HCT116 (cell line): ENCODE data around the gene DVL1. TPM values are rescaled to one million over a fixed set of nuclear protein-coding genes. Genes with fewer than 3 reads are reported as not detected.

Experiments used
- ATAC-seq: fragments of 200-7000 bp; cut with Tn5 transposase; 2 replicates; pipeline ENCODE4 v1.9.1; 2020; ENCODE audit warnings: mild to moderate bottlenecking, moderate library complexity
- BruUV-seq: library from RNA; stranded (reverse); fragments of 400-500 nt; replicated peaks from 2 replicates; lab custom pipeline; 2021; lab: Mats Ljungman, UMichigan
- CTCF ChIA-PET: fragments of 300-600 bp; sonication (Branson Sonifier 250); formaldehyde crosslinking; loops from one replicate; lab custom pipeline; 2021; ENCODE audit warnings: antibody characterized with exemption; lab: Charles Lee
- POLR2A ChIA-PET: fragments of 300-600, 350-600 bp; sonication (Branson Sonifier 250); formaldehyde crosslinking; loops from one replicate; lab custom pipeline; 2021; ENCODE audit warnings: antibody characterized with exemption; lab: Charles Lee
- RAD21 ChIA-PET, 2 experiments: fragments of 300-600 bp; sonication (Branson Sonifier 250); formaldehyde crosslinking; loops; one replicate each; lab custom pipeline; 2023; ENCODE audit warnings: low total read pairs in 2 of 2; ENCODE audit not compliant: uncharacterized antibody in 2 of 2, unreplicated experiment in 2 of 2, low non-redundant PET in 1 of 2; lab: Charles Lee
- DNase-seq: peaks from one replicate; pipeline ENCODE4 v3.0.0-alpha.2; 2010; ENCODE audit warnings: low read depth, low spot score
- H2AFZ ChIP-seq: fragments of 200-600 bp; shearing (Covaris generic), sonication (generic); 2 replicates; pipeline ENCODE4 v1.6.1; 2017; ENCODE audit warnings: low read depth, mixed run types, mixed read lengths, antibody characterized with exemption, low read length; ENCODE audit not compliant: poor library complexity, severe bottlenecking
- H3K27ac ChIP-seq: 2 replicates; pipeline ENCODE4 v1.5.1; 2012; ENCODE audit warnings: low read depth, low read length
- H3K27me3 ChIP-seq: fragments of 200-600 bp; sonication (generic); 2 replicates; pipeline ENCODE4 v1.6.1; 2016; ENCODE audit warnings: mixed run types, low read length, mixed read lengths; ENCODE audit not compliant: insufficient read depth
- H3K36me3 ChIP-seq, 2 experiments: fragments of 200-500 bp in 1 of 2; fragments of 200-600 bp in 1 of 2; sonication (Bioruptor generic) in 1 of 2; sonication (generic) in 1 of 2; 2 replicates each; pipeline versions ENCODE4 v1.5.1 to v1.6.1; 2014 to 2016; ENCODE audit warnings: low read length in 2 of 2, inconsistent platforms in 1 of 2, mixed read lengths in 1 of 2, mixed run types in 1 of 2; ENCODE audit not compliant: insufficient read depth in 2 of 2, control insufficient read depth in 1 of 2
- H3K4me1 ChIP-seq, 2 experiments: fragments of 200-600 bp in 1 of 2; sonication (generic) in 1 of 2; 2 replicates each; pipeline versions ENCODE4 v1.5.1 to v1.6.1; 2012 to 2017; ENCODE audit warnings: low read length in 2 of 2, inconsistent platforms in 1 of 2, mild to moderate bottlenecking in 1 of 2, mixed read lengths in 1 of 2, mixed run types in 1 of 2, moderate library complexity in 1 of 2; ENCODE audit not compliant: insufficient read depth in 2 of 2, control insufficient read depth in 1 of 2
- H3K4me2 ChIP-seq: fragments of 200-600 bp; sonication (generic); 2 replicates; pipeline ENCODE4 v1.6.1; 2017; ENCODE audit warnings: mixed run types, low read length, mixed read lengths
- H3K4me3 ChIP-seq, 2 experiments: fragments of 200-600 bp in 1 of 2; sonication (generic) in 1 of 2; replicated peaks in 1 of 2; 2 replicates each; pipeline ENCODE4 v1.5.1; 2011 to 2016; ENCODE audit warnings: low read length in 2 of 2, control low read depth in 1 of 2, low read depth in 1 of 2, mild to moderate bottlenecking in 1 of 2, mixed read lengths in 1 of 2, mixed run types in 1 of 2
- H3K79me2 ChIP-seq: fragments of 200-600 bp; sonication (generic); 2 replicates; pipeline ENCODE4 v1.6.1; 2017; ENCODE audit warnings: mild to moderate bottlenecking, mixed run types, low read length, moderate library complexity, mixed read lengths; ENCODE audit not compliant: insufficient read depth
- H3K9ac ChIP-seq: fragments of 200-600 bp; sonication (generic); 2 replicates; pipeline ENCODE4 v1.6.1; 2016; ENCODE audit warnings: low read length, mixed read lengths
- H3K9me2 ChIP-seq: fragments of 200-600 bp; sonication (generic), shearing (Covaris generic); 2 replicates; pipeline ENCODE4 v1.6.1; 2017; ENCODE audit warnings: mixed run types, mild to moderate bottlenecking, moderate library complexity; ENCODE audit not compliant: insufficient read depth
- H3K9me3 ChIP-seq, 2 experiments: fragments of 200-500 bp in 1 of 2; fragments of 200-600 bp in 1 of 2; sonication (Bioruptor generic) in 1 of 2; sonication (generic) in 1 of 2; 2 replicates each; pipeline ENCODE4 v1.6.1; 2014 to 2017; ENCODE audit warnings: low read length in 2 of 2, mixed read lengths in 2 of 2, inconsistent platforms in 1 of 2, low read depth in 1 of 2, mild to moderate bottlenecking in 1 of 2, mixed run types in 1 of 2, moderate library complexity in 1 of 2; ENCODE audit not compliant: control insufficient read depth in 1 of 2, insufficient read depth in 1 of 2
- H4K20me1 ChIP-seq: fragments of 200-600 bp; sonication (generic), shearing (Covaris generic); 2 replicates; pipeline ENCODE4 v1.6.1; 2017; ENCODE audit warnings: mixed run types, mild to moderate bottlenecking, moderate library complexity; ENCODE audit not compliant: insufficient read depth
- CEBPB ChIP-seq: IDR thresholded peaks from 2 replicates; pipeline ENCODE4 v1.6.1; 2012; ENCODE audit warnings: low read depth
- ELF1 ChIP-seq: IDR thresholded peaks from 2 replicates; pipeline ENCODE4 v1.6.1; 2012; ENCODE audit warnings: low read depth, borderline replicate concordance
- EZH2 ChIP-seq: fragments of 200-600 bp; sonication (generic); IDR thresholded peaks from 2 replicates; pipeline ENCODE4 v1.6.1; 2017; ENCODE audit warnings: antibody characterized with exemption, mixed run types
- EZH2phosphoT487 ChIP-seq: fragments of 200-600 bp; IDR thresholded peaks from 2 replicates; pipeline ENCODE4 v1.6.1; 2018; ENCODE audit warnings: antibody characterized with exemption, borderline replicate concordance
- FOSL1 ChIP-seq: IDR thresholded peaks from 2 replicates; pipeline ENCODE4 v1.6.1; 2012; ENCODE audit warnings: low read depth
- JUND ChIP-seq: IDR thresholded peaks from 2 replicates; pipeline ENCODE4 v1.6.1; 2012
- POLR2A ChIP-seq: IDR thresholded peaks from 2 replicates; pipeline ENCODE4 v1.7.0; 2011; ENCODE audit warnings: borderline replicate concordance; ENCODE audit not compliant: insufficient read depth, insufficient read length; ENCODE audit errors: extremely low read depth
- POLR2AphosphoS5 ChIP-seq: IDR thresholded peaks from 2 replicates; pipeline ENCODE4 v1.6.1; 2011; ENCODE audit warnings: mild to moderate bottlenecking, low read depth, low read length, moderate library complexity
- RAD21 ChIP-seq: IDR thresholded peaks from 2 replicates; pipeline ENCODE4 v1.6.1; 2012; ENCODE audit warnings: low read depth, mild to moderate bottlenecking
- SIN3A ChIP-seq: IDR thresholded peaks from 2 replicates; pipeline ENCODE4 v1.6.1; 2012; ENCODE audit warnings: low read depth
- YY1 ChIP-seq: IDR thresholded peaks from 2 replicates; pipeline ENCODE4 v1.6.1; 2011; ENCODE audit warnings: low read length, low read depth, moderate library complexity, mild to moderate bottlenecking; ENCODE audit not compliant: insufficient replicate concordance; ENCODE audit errors: extremely low read depth
- ZNF274 ChIP-seq: fragments of 200-500 bp; sonication (Bioruptor generic); IDR thresholded peaks from 2 replicates; pipeline ENCODE4 v1.6.1; 2014; ENCODE audit warnings: mild to moderate bottlenecking, low read depth, low read length, inconsistent platforms
- intact Hi-C: fragments of 100-400 bp; cut with micrococcal nuclease; formaldehyde crosslinking; loops from 2 replicates; pipeline ENCODE4 v1.10.0; 2022
- total RNA-seq: library from RNA; stranded (reverse); gene quantifications from one replicate; pipeline ENCODE4 v1.2.1, GENCODE V29; 2021; ENCODE audit not compliant: unreplicated experiment
- TF ChIP-seq, protein P1 (sequence below): IDR thresholded peaks from 2 replicates; pipeline ENCODE4 v1.6.1; 2012
- TF ChIP-seq, protein P2 (sequence below): IDR thresholded peaks from 2 replicates; pipeline ENCODE4 v1.6.1; 2012; ENCODE audit warnings: low read depth
- TF ChIP-seq, protein P3 (sequence below): IDR thresholded peaks from 2 replicates; pipeline ENCODE4 v1.6.1; 2011; ENCODE audit warnings: mild to moderate bottlenecking, low read length, moderate library complexity; ENCODE audit not compliant: insufficient replicate concordance; ENCODE audit errors: extremely low read depth
- TF ChIP-seq, protein P4 (sequence below): IDR thresholded peaks from 2 replicates; pipeline ENCODE4 v1.6.1; 2012

Gene DVL1
- total RNA-seq, 1 experiment from 2014 or later: 160 TPM

DNA sequence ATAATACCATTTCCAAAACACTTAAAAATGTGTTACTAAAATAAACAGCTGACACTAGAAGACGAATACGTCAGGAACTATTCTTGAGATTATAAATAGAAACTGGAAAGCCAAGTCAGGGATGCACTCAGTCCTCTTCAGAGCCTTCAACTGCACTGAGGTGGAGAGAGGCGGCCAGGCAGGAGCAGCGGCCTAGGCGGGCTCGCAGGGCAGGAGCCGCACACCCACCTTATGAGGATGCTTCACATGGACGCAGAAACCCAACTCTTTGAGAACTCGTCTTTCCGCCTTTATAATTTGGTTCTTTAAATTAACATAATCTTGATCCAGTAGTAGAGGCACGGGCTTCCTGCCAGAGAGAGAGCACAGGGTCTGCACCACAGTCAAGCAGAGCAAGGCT, 45.9 kb upstream of the DVL1 start:
- Histone ChIP-seq H3K9ac (no peak overlapping the region), H3K9me3 (no peaks in the 10 kb centered on the region), H3K4me3 (no peak overlapping the region), H2AFZ (no peak overlapping the region), H3K4me2 (no peak overlapping the region), H3K27ac (no peak overlapping the region), H3K9me2 (no peaks in the 10 kb centered on the region), H3K4me1 (peaks cover 0 to 14% of the 10 kb centered on the region in 2 experiments; a peak in 3 of 4 replicates), H3K36me3 (peaks cover 49 to 64% of the 10 kb centered on the region in 2 experiments), H3K27me3 (no peaks in the 10 kb centered on the region), H3K79me2 (peaks cover 95% of the 10 kb centered on the region), H4K20me1 (peaks cover 12% of the 10 kb centered on the region; the same call in 1 of the 2 replicates)
- ChIA-PET POLR2A (no interaction called here), RAD21 (no interaction called here), CTCF (no interaction called here)
- intact Hi-C loops: no loop called here
- ATAC-seq (no peak), DNase-seq (no peak)
- no TSS peak for BruUV-seq
- TF ChIP-seq, protein P1, sequence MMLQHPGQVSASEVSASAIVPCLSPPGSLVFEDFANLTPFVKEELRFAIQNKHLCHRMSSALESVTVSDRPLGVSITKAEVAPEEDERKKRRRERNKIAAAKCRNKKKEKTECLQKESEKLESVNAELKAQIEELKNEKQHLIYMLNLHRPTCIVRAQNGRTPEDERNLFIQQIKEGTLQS: no peak
- TF ChIP-seq JUND (no peak), ZNF274 (no peak), RAD21 (no peak), EZH2phosphoT487 (no peak), SIN3A (no peak), ELF1 (no peak), CEBPB (no peak), FOSL1 (no peak), EZH2 (no peak), YY1 (no peak), POLR2AphosphoS5 (no peak), POLR2A (no peak)
- TF ChIP-seq, protein P2, sequence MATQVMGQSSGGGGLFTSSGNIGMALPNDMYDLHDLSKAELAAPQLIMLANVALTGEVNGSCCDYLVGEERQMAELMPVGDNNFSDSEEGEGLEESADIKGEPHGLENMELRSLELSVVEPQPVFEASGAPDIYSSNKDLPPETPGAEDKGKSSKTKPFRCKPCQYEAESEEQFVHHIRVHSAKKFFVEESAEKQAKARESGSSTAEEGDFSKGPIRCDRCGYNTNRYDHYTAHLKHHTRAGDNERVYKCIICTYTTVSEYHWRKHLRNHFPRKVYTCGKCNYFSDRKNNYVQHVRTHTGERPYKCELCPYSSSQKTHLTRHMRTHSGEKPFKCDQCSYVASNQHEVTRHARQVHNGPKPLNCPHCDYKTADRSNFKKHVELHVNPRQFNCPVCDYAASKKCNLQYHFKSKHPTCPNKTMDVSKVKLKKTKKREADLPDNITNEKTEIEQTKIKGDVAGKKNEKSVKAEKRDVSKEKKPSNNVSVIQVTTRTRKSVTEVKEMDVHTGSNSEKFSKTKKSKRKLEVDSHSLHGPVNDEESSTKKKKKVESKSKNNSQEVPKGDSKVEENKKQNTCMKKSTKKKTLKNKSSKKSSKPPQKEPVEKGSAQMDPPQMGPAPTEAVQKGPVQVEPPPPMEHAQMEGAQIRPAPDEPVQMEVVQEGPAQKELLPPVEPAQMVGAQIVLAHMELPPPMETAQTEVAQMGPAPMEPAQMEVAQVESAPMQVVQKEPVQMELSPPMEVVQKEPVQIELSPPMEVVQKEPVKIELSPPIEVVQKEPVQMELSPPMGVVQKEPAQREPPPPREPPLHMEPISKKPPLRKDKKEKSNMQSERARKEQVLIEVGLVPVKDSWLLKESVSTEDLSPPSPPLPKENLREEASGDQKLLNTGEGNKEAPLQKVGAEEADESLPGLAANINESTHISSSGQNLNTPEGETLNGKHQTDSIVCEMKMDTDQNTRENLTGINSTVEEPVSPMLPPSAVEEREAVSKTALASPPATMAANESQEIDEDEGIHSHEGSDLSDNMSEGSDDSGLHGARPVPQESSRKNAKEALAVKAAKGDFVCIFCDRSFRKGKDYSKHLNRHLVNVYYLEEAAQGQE: no peak
- TF ChIP-seq, protein P3, sequence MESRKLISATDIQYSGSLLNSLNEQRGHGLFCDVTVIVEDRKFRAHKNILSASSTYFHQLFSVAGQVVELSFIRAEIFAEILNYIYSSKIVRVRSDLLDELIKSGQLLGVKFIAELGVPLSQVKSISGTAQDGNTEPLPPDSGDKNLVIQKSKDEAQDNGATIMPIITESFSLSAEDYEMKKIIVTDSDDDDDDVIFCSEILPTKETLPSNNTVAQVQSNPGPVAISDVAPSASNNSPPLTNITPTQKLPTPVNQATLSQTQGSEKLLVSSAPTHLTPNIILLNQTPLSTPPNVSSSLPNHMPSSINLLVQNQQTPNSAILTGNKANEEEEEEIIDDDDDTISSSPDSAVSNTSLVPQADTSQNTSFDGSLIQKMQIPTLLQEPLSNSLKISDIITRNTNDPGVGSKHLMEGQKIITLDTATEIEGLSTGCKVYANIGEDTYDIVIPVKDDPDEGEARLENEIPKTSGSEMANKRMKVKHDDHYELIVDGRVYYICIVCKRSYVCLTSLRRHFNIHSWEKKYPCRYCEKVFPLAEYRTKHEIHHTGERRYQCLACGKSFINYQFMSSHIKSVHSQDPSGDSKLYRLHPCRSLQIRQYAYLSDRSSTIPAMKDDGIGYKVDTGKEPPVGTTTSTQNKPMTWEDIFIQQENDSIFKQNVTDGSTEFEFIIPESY: no peak
- TF ChIP-seq, protein P4, sequence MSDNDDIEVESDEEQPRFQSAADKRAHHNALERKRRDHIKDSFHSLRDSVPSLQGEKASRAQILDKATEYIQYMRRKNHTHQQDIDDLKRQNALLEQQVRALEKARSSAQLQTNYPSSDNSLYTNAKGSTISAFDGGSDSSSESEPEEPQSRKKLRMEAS: no peak
